Suprapubic skin (tissue), 4 donors: ENCODE data around the gene AGFG2.

Experiments
- CTCF ChIP-seq, 2 donors: fragments of 200-600 bp in 1 of 2; fragments of 450-650 bp in 1 of 2; sonication (generic) in 1 of 2; IDR thresholded peaks; one replicate each; pipeline ENCODE4 v1.5.1; 2016 to 2019; ENCODE audit warnings: antibody characterized with exemption in 2 of 2, mild to moderate bottlenecking in 1 of 2, moderate library complexity in 1 of 2
- EP300 ChIP-seq: sonication (generic); formaldehyde crosslinking; IDR thresholded peaks from one replicate; pipeline ENCODE4 v1.6.1; 2017; ENCODE audit warnings: antibody characterized with exemption
- POLR2A ChIP-seq, 2 donors: fragments of 450-650 bp; IDR thresholded peaks; one replicate each; pipeline ENCODE4 v1.6.1; 2017; ENCODE audit warnings: antibody characterized with exemption in 2 of 2, mild to moderate bottlenecking in 2 of 2, moderate library complexity in 2 of 2
- POLR2AphosphoS5 ChIP-seq, 3 donors: sonication (generic); formaldehyde crosslinking; IDR thresholded peaks; one replicate each; pipeline ENCODE4 v1.6.1; 2017; ENCODE audit warnings: antibody characterized with exemption in 3 of 3

GRCh38 chr7:100556541-100556940, 17.5 kb downstream of the AGFG2 start:
- TF ChIP-seq CTCF (IDR thresholded peaks at IDR 0.05), result no peak
- no peak for TF ChIP-seq POLR2AphosphoS5 (IDR thresholded peaks at IDR 0.05)
- no peak for TF ChIP-seq EP300
- TF ChIP-seq POLR2A (IDR thresholded peaks at IDR 0.05), result no peak
